Measurements from ENCODE around the gene TPRG1.

Gene TPRG1

GRCh38 chr3:189340680-189341460, 169.1 kb downstream of the TPRG1 start:
- in situ Hi-C loops (cut with MboI; ENCODE audit: low sequenced_read_pairs): no loop called here

DNA sequence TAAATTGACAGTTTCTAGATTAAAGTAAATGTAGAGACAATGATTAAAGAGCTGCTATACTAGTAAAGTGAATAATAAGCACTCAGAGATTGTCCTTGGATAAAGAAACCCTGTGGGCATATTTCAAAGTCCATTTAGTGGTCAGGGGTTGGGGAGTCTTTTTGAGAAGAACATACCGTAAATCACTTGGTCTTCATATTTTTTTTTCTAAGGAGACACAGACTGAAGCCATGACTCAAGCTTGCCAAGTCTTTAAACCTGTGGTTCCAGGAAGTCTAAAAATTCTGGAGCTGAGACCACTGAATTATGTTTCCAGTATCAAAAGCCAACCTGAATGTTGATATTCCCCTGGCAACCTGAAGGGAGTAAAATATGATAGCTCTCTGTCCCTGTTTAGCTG, 171.0 kb downstream of the TPRG1 start:
- in situ Hi-C loops (cut with MboI; ENCODE audit: low sequenced_read_pairs): no loop called here

- in situ Hi-C loops (cut with MboI; ENCODE audit: low sequenced_read_pairs): no loop called here
Observed at GRCh38 chr3:189344996-189345395, 173.2 kb downstream of the TPRG1 start.

- in situ Hi-C loops (cut with MboI; ENCODE audit: low sequenced_read_pairs): no loop called here
Observed at GRCh38 chr3:189349772-189350171, 178.0 kb downstream of the TPRG1 start.

DNA sequence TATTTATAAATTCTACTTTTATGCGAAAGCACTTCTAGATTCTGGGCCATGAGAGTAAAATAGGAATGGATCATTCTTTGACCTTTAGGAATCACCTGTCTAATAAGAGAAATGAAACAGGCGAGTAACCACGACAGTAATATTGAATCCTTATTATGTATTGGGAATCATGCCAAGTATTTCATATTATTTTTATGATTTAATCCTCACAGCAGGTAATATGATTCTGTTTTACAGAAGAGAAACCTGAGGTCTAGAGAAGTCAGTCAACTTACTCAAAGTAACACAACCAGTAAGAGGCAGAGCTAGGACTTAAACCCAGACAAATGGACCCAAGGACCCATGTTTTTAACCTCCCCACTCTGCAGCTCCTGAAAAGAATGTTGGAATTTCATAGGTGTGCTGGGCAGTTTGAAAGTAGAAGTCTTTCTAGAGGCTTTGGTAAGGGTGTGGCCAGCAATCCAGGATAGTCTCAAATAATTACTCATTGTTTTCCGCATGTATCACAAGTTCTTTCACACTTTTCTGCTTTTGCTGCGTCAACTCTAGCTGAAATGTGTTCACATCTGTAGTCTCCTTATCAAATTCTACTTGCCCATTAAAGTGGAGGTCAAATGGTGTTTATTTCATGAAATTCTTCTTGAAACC, 181.7 kb downstream of the TPRG1 start:
- in situ Hi-C loops (cut with MboI; ENCODE audit: low sequenced_read_pairs): no loop called here

- in situ Hi-C loops (cut with MboI; ENCODE audit: low sequenced_read_pairs): no loop called here
Observed at GRCh38 chr3:189353988-189354889, 182.5 kb downstream of the TPRG1 start.

DNA sequence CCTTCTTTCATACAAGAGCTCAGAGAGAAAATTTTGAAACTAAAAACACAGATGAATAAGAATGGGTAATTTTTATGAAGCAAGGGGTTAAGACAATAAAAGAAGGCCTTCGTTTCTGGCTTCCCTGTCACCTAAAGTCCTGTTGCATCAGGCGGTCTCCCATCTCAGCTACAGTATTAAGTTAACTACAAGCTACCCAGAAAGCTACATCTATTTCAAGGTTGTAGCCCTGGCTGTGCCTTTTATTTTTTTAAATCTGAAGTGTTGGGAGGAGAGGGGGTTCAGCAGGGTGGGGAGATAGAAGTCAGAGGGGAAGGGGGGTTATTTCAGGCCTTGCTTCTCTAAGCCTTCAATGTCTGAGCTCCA, 183.3 kb downstream of the TPRG1 start:
- in situ Hi-C loops (cut with MboI; ENCODE audit: low sequenced_read_pairs): no loop called here

GRCh38 chr3:189355481-189356201, 183.9 kb downstream of the TPRG1 start:
- in situ Hi-C loops (cut with MboI; ENCODE audit: low sequenced_read_pairs): no loop called here

GRCh38 chr3:189360291-189360690, 188.5 kb downstream of the TPRG1 start:
- in situ Hi-C loops (cut with MboI; ENCODE audit: low sequenced_read_pairs): no loop called here

DNA sequence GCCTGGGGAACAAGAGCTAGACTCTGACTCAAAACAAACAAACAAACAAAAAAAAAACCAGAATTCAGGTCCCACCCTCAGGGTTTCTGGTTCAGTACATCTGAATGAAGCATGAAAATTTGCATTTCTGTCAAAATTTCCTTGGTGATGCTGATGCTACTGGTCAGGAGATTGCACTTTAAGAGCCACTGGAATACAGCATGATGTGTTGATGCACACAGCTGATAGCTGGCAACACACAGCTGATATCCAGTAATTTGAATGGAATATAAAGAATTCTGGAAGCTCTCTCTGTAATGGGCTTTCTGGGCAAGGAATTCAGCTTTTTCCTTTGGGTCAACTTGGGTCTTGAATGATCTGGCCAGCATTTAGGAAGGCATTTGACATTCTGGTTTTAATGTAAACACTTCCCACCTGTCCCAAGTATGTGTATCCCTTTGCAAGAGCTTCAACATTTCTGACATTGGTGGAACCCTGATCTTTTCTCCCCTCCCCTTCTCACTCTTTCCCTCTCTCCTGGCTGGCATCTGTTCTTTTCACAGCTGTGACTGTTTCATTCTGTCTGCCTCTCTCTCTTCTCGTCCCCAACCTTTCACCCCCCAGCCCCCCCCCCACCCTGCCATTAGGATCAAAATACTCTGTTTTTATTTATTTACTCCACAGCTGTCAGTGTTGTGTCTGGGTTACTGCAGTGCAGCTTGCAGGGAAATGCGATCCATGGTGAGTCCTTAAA, 189.5 kb downstream of the TPRG1 start:
- in situ Hi-C loops (cut with MboI; ENCODE audit: low sequenced_read_pairs): no loop called here

GRCh38 chr3:189363590-189364255, 192.0 kb downstream of the TPRG1 start:
- in situ Hi-C loops (cut with MboI; ENCODE audit: low sequenced_read_pairs): no loop called here

GRCh38 chr3:189365609-189366564, 194.1 kb downstream of the TPRG1 start:
- in situ Hi-C loops (cut with MboI; ENCODE audit: low sequenced_read_pairs): no loop called here

- in situ Hi-C loops (cut with MboI; ENCODE audit: low sequenced_read_pairs): no loop called here
Observed at GRCh38 chr3:189368384-189368783, 196.6 kb downstream of the TPRG1 start.

GRCh38 chr3:189369636-189370035, 197.9 kb downstream of the TPRG1 start:
- in situ Hi-C loops (cut with MboI; ENCODE audit: low sequenced_read_pairs): no loop called here

DNA sequence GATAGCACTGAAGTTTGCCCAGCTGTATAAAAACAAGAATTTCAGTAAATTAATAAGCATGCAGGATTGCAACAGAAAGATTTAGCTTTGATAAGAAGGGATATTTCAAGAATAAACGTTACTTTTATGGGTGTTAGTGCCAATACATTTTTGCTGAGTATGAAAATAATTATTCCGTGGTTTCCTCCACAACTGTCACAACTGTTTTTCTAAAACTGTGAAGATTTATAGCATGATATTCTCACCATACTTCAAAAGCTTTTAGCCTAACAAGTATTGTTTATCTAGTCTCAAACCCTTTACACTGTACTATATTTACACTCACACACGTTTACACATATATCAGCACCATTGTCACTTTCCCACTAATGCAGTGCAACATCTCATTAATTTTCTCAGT, 200.5 kb downstream of the TPRG1 start:
- in situ Hi-C loops (cut with MboI; ENCODE audit: low sequenced_read_pairs): no loop called here
